Measurements from ENCODE around the gene WNT5A.
"Not testable (repeated sequence)": the region's sequence is repeated elsewhere in the genome, so short reads cannot be mapped to it uniquely, and the experiment has no call there.

Gene WNT5A

DNA sequence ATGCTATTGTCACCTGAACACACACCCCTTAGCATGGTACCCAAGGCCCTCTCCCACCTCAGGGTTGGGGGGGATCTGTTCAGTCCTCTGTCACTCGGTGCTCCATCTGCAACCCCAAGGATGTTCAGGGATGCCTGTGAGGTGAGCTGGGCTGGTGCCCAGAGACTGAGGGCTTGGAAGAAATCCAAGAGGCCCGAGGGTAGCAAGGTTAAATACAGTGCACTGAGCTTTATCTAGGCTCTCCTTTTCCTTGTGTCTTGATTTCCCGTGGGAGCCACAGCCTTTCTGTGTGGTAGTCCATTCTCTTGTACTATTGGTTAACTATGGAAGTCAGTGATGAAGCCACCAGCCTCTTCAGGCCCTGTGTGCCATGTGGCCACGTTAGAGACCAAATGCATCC is 18.7 kb upstream of the WNT5A start:
- no peak for DNase-seq (ENCODE audit: low read depth)

DNA sequence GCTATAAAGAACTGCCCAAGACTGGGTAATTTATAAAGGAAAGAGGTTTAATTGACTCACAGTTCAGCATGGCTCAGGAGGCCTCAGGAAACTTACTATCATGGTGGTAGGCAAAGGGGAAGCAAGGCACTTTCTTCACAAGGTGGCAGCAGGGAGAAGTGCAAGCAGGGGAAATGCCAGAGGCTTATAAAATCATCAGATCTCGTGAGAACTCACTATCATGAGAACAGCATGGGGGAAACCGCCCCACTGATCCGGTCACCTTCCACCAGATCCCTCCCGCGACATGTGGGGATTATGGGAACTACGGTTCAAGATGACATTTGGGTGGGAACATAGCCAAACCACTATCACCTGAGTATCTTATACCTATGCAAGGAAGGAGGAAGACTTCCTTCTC is 18.0 kb upstream of the WNT5A start:
- DNase-seq (ENCODE audit: low read depth): not testable (repeated sequence)

DNA sequence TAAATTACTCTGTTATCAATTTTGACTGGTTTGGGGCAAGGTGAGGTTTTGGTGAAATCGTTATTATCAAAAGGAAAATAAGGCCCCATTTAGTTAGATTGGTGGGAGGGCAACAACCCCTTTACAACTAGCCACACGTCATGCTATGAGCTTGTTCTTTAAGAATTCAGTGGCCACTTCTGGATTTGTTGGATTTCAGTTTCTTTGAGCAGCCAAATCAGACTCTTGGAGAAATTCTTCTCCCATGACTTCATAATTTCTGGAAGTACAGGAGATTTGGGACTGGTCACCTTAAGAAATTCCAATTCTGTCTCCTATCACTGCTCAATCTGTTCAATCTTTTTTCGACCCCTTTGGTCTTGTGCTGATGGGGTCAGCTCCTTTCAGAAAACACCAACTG is 14.8 kb upstream of the WNT5A start:
- DNase-seq (ENCODE audit: low read depth): no peak

DNA sequence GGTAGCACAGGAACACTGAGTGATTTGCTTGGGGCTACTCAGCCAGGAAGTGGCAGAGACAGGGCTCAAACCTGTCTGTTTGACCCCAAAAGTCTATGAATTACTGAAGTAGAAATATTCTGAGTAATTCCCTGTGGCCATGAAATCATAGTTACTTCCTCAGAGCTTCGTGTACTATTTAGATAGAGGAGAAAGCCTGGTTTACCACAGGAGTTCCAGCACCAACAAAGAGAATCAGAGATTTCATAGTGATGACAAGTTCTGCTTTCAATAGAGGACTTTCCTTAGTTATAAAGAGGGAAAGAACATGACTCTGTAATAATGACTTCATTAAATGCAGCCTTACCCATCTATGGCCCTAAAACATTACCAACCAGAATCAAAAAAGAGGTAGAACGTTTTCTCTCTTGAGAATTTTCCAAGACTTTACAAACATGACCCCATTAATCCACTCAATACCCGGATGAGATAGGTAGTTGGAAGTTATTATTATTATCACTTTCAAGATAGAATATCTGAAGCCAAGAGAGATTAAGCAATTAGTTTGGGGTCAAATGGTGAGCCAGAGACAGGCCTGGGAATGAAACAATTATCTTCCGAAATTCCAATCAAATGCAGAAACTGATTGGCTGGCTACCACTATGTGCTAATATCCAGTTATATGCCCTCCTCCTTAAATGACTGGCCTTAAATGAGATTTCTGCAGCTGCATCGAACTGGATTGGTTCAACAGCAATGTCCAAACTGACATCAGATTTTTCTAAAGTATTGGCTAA is 13.6 kb upstream of the WNT5A start:
- DNase-seq (ENCODE audit: low read depth): no peak

DNA sequence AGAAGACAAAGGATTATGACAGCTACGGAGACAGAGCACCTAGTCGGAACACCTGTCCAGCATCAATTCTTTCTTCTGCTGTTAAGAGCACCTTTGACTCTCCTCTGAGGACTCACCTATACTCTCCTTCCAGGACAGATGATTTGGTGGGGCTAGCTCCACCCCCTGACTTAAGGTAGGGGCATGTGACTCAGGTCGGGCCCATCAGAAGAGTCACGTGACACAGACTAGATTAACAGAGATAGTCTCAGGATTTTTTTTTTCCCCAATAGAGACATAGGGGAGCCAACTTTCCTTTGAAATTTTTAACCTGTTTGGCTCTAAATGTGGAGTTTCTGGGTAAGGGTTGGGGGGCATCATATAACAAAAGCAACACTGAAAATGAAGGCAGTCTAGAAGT is 11.4 kb upstream of the WNT5A start:
- DNase-seq (ENCODE audit: low read depth): no peak

DNA sequence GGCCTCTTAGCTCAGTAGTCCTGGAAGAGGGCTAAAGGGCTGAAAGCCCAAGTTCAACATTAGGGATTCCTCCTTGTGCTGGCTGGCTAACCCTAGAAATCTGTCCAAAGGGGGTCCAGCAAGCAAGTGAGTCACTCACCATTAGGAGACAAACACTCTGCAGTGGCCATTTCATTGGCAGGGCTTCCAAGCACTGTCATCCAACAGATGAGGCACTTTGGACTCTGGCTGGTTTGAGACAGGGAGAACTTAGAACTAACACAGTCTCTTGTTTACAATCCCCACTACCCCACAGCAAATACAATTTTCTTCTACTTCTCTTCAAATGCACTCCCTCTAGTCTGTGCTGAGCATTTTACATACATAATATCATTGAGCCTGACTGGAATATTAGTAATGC is 10.1 kb upstream of the WNT5A start:
- no peak for DNase-seq (ENCODE audit: low read depth)

- no peak for DNase-seq (ENCODE audit: low read depth)
Observed at GRCh38 chr3:55494976-55495375, 7.9 kb upstream of the WNT5A start.

DNA sequence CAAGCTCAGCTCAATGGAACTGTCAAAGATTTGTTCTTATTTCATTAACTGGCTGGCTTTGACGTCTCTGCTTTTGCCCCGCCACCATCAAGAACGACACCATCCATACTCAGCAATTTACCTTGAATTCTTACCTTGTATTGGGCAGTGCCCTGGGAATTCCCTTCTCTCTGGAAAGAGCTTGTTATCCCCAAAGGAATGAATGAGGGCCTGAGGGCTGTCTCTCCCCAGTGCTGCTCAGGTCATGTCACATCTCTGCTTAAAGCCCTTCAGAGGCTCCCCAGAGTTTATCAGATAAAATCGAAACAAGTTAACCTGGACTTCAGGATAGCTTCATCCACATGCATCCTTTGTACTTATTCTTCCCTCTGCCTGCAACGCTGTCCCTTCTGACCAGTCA is 5.9 kb upstream of the WNT5A start:
- no peak for DNase-seq (ENCODE audit: low read depth)

DNA sequence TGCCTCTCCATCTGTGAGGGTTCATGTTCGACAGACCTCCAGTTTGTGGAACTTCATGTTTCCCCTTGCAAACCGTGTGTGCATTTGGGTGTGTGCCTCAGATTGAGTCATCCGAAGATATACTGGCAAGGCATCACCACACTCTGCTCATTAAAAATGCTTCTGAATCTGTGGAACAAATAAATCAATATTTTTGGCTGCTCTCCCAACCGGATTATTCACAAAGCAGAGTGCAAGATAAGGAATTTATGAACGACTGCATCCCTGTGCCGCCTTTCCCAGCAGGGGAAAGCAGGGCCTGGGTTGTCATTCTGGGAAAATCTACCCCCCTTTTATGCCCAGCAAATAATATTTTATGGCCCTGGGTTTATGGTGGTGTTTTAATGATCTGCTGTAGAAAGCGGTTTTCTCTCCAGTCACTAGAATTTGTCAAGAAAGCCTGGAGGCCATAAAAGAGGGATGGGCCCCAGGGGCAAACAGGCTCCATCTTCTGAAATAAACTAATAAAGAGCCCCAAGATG is 4.2 kb upstream of the WNT5A start:
- DNase-seq (ENCODE audit: low read depth): no peak

DNA sequence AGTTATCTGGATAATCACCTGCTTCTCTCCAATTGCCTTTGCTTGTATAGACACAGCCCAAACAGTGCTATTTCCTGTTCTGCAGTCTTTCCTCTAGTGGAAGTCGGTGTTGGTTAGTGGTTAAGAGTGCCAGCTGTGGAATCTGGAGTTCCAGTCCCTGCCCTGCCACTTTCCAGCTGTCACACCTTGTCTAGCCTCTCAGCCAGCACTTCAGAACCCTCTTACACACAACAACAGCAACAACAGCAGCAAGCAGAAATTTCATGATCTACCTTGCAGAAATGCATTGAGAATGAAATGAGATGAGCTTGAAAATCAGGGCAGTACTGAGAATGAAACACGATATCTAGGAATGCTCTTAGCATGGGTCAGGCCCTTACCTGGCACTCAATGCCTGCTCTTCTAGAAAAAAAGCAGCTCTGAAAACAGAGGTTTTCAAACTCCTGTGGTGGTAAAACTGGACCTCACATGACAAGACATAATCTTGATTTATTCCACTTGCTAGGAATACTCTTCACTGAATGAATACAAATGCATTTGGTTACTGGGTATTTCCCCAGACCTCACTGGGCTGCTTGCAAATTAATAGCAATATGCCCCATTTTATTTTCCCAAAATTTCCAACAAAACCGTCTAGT is 3.3 kb upstream of the WNT5A start:
- no peak for DNase-seq (ENCODE audit: low read depth)

DNA sequence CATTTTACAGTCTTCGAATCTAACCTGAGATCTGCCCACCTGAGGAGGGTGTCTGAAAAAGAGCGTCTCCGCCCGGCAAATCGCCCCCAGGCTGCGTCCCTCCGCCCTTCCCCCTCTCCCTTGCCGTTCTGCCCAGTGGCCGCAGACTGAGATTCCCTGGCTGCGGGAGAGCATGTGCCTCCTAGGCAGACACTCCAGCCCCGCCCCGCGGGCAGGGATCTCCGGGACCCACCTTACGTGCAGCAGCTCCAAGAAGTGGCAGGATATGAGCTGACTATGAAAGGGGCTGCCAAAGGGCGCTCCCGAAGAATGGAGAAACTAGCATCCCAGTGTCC is 2.7 kb upstream of the WNT5A start:
- DNase-seq (ENCODE audit: low read depth): no peak

- DNase-seq (ENCODE audit: low read depth): no peak
Observed at GRCh38 chr3:55488398-55489055, 1.4 kb upstream of the WNT5A start.

- no peak for DNase-seq (ENCODE audit: low read depth)
Observed at GRCh38 chr3:55487381-55488241, 505 bp upstream of the WNT5A start.

GRCh38 chr3:55486101-55486856 is 827 bp downstream of the WNT5A start:
- DNase-seq (ENCODE audit: low read depth): no peak

DNA sequence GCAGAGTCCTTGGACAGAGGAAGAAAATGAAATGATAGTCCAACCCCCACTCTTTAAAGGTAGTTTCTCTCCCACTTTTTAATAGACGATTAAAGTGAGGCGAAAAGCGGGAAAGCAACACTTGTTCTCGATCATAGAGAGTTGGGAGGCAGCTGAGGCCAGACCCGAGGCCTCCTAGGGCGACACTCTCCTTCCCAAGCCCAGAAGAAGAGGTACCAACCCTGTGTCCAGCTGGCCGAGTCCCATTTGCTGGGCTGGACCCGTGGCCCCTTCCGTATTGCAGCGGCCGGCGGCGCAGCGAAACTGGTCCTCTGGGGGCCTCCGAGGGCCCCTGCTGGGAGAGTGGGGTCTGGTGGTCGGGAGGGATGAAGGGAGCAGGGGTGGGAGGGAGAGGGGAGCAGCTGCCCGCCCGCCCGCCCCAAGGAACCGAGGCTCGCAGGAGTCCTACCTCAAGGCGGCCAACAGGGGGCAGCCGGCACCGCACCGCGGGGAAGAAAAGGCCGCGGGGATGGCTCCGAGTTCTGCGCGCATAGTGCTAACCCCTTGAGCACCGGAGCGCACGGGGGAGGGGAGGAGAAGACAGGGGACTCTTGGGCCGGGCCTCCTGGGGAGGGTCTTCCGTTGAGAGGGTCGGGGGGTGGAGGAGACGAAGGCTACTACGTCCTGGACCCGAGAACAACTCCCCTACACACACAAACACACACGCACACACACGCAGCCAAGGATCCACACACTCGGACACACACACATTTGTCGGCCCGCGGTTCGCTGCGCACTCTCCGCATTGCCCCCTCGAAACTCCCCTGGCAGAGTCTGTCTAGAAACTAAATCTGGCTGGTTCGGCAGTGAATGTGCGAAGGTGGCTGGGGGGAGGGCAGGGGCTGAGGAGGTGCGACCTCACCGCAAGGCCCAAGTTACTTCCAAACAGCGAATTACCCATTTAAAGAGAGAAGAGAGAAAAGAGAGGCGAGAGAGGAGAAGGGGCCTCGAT is 2.0 kb downstream of the WNT5A start:
- no peak for DNase-seq (ENCODE audit: low read depth)

GRCh38 chr3:55484191-55484689 is 2.9 kb downstream of the WNT5A start:
- DNase-seq (ENCODE audit: low read depth): no peak

DNA sequence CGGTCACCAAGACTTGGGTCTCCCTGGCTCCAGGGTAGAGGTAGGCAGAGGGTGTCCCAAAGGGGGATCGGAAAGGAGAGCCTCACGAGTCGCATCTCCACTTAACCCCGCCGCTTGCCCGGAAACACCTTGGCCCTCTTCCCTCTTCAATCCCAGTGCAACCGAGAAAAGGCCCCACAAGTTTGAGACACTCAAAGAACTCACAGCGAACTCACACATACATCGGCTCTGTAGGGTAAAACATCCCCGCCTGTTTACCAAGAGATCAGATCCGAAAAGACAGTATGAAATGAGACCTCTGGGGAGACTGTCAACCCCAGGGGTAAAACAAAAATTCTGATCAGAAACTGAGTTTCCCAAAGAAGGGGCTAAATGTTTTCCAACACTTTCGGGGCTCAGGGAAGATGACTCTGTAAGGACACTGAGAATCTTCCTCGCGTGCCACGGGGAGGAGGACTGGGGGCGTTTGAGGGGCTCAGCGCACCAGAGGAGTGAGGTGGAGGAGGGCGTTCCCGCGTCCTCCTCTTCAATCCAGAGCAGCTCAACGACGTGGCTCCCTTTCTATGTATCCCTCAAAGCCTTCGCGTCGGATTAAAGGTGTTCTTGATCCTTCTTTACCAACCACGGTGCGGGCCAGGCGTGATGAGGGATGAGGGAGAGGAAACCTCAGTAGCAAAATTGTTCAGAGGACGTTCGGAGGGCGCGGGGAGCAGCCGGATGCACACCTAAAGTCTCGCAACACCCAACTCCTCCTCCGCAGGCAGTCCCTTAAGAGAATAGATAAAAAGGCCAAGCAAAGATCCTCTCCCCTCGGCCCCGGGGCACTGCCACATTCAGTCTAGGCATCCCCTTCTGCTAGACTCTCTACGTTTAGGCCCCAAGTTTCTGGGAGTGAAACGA is 3.7 kb downstream of the WNT5A start:
- no peak for DNase-seq (ENCODE audit: low read depth)

DNA sequence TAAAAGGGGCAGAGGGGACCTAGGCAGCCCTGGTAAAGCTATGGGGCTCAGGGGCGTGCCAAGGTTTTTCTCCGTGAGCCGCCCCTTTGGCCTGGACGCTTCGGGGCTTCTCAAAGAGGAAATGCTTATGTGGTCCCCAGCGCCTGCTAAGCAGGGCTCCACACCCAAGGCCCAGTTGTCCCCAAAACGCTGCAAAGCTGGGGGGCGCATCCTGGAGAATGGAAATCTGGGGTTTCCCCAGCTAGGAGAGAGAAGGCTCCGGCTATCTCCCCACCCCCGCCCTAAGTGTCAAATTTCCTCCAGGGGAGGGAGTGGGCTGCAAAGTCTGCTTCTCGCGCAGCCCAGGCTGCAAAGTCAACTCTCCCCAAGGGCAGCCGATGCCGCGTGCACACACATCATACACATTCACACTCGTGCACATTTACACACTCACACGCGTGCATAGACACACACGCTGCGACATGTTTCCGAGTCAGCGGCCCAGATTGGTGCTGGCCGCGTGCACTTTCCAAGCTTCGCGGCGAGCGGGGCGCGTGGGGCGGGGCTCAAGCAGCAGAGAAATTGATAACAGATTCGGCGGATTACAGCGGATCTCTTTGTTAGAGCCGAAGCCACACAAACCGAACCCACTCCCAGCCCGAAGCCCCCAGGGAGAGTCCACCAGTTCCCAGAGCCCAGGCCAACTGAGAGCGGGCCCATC is 4.5 kb downstream of the WNT5A start:
- no peak for DNase-seq (ENCODE audit: low read depth)
